ENCODE measurements around the gene CACNB3.
"Not testable (repeated sequence)": the region's sequence is repeated elsewhere in the genome, so short reads cannot be mapped to it uniquely, and the experiment has no call there.

CACNB3 gene

GRCh38 chr12:48818831-48819590, 715 bp downstream of the CACNB3 start:
- DNase-seq (ENCODE audit: low read depth in 2 of 2): no peak

GRCh38 chr12:48819986-48820725, 1.9 kb downstream of the CACNB3 start:
- DNase-seq (ENCODE audit: low read depth in 2 of 2): no peak

- no peak for DNase-seq (ENCODE audit: low read depth in 2 of 2)
These were observed 3.8 kb downstream of the CACNB3 start for GRCh38 chr12:48822139-48822538.

GRCh38 chr12:48822711-48823110, 4.4 kb downstream of the CACNB3 start:
- DNase-seq (ENCODE audit: low read depth in 2 of 2): no peak

- DNase-seq (ENCODE audit: low read depth in 2 of 2): no peak
These were observed 5.0 kb downstream of the CACNB3 start for GRCh38 chr12:48823281-48823680.

- no peak for DNase-seq (ENCODE audit: low read depth in 2 of 2)
These were observed 5.8 kb downstream of the CACNB3 start for GRCh38 chr12:48824112-48824511.

GRCh38 chr12:48824905-48825304, 6.6 kb downstream of the CACNB3 start:
- no peak for DNase-seq (ENCODE audit: low read depth in 2 of 2)

- no peak for DNase-seq (ENCODE audit: low read depth in 2 of 2)
These were observed 8.0 kb downstream of the CACNB3 start for GRCh38 chr12:48826209-48826855.

- no peak for DNase-seq (ENCODE audit: low read depth in 2 of 2)
These were observed 8.7 kb downstream of the CACNB3 start for GRCh38 chr12:48827026-48827425.

GRCh38 chr12:48827513-48828096, 9.3 kb downstream of the CACNB3 start:
- DNase-seq (ENCODE audit: low read depth in 2 of 2): no peak

- no peak for DNase-seq (ENCODE audit: low read depth in 2 of 2)
These were observed 10.0 kb downstream of the CACNB3 start for GRCh38 chr12:48828293-48828692.

- DNase-seq (ENCODE audit: low read depth in 2 of 2): no peak
These were observed 10.7 kb downstream of the CACNB3 start for GRCh38 chr12:48828841-48829575.

GRCh38 chr12:48831257-48831656, 13.0 kb downstream of the CACNB3 start:
- DNase-seq (ENCODE audit: low read depth in 2 of 2): no peak

- DNase-seq (ENCODE audit: low read depth in 2 of 2): no peak
These were observed 14.2 kb downstream of the CACNB3 start for GRCh38 chr12:48832321-48833060.

GRCh38 chr12:48838048-48838447, 19.8 kb downstream of the CACNB3 start:
- no peak for DNase-seq (ENCODE audit: low read depth in 2 of 2)

- not testable (repeated sequence) for DNase-seq (ENCODE audit: low read depth in 2 of 2)
These were observed 23.7 kb downstream of the CACNB3 start for GRCh38 chr12:48842021-48842420.

- DNase-seq (ENCODE audit: low read depth in 2 of 2): peak; percentile 80 to 84
These were observed 33.8 kb downstream of the CACNB3 start, which contains the start of gene DDX23 for GRCh38 chr12:48851883-48852733. Gene DDX23 (minus strand): TSS chr12:48852163. CDS start chr12:48845782, 6,381 bp downstream.

GRCh38 chr12:48852734-48853688, 34.7 kb downstream of the CACNB3 start:
- DNase-seq (ENCODE audit: low read depth in 2 of 2): peak; percentile 84 to 87

GRCh38 chr12:48854488-48854887, 36.2 kb downstream of the CACNB3 start:
- no peak for DNase-seq (ENCODE audit: low read depth in 2 of 2)

Data from activated CD4-positive, alpha-beta T cell treated with anti-CD3 and anti-CD28 coated beads for 24 hours (primary cell).